HCT116 (cell line): ENCODE results near the gene WWOX. TPM values are rescaled to one million over a fixed set of nuclear protein-coding genes. Genes with fewer than 3 reads are reported as not detected.

Source experiments
- ATAC-seq: fragments of 200-7000 bp; cut with Tn5 transposase; 2 replicates; pipeline ENCODE4 v1.9.1; 2020; ENCODE audit warnings: mild to moderate bottlenecking, moderate library complexity
- BruUV-seq: library from RNA; stranded (reverse); fragments of 400-500 nt; replicated peaks from 2 replicates; lab custom pipeline; 2021; lab: Mats Ljungman, UMichigan
- CTCF ChIA-PET: fragments of 300-600 bp; sonication (Branson Sonifier 250); formaldehyde crosslinking; loops from one replicate; lab custom pipeline; 2021; ENCODE audit warnings: antibody characterized with exemption; lab: Charles Lee
- POLR2A ChIA-PET: fragments of 300-600, 350-600 bp; sonication (Branson Sonifier 250); formaldehyde crosslinking; loops from one replicate; lab custom pipeline; 2021; ENCODE audit warnings: antibody characterized with exemption; lab: Charles Lee
- RAD21 ChIA-PET, 2 experiments: fragments of 300-600 bp; sonication (Branson Sonifier 250); formaldehyde crosslinking; loops; one replicate each; lab custom pipeline; 2023; ENCODE audit warnings: low total read pairs in 2 of 2; ENCODE audit not compliant: uncharacterized antibody in 2 of 2, unreplicated experiment in 2 of 2, low non-redundant PET in 1 of 2; lab: Charles Lee
- DNase-seq: peaks from one replicate; pipeline ENCODE4 v3.0.0-alpha.2; 2010; ENCODE audit warnings: low read depth, low spot score
- H2AFZ ChIP-seq: fragments of 200-600 bp; shearing (Covaris generic), sonication (generic); 2 replicates; pipeline ENCODE4 v1.6.1; 2017; ENCODE audit warnings: low read depth, mixed run types, mixed read lengths, antibody characterized with exemption, low read length; ENCODE audit not compliant: poor library complexity, severe bottlenecking
- H3K27ac ChIP-seq: 2 replicates; pipeline ENCODE4 v1.5.1; 2012; ENCODE audit warnings: low read depth, low read length
- H3K27me3 ChIP-seq: fragments of 200-600 bp; sonication (generic); 2 replicates; pipeline ENCODE4 v1.6.1; 2016; ENCODE audit warnings: mixed run types, low read length, mixed read lengths; ENCODE audit not compliant: insufficient read depth
- H3K36me3 ChIP-seq, 2 experiments: fragments of 200-500 bp in 1 of 2; fragments of 200-600 bp in 1 of 2; sonication (Bioruptor generic) in 1 of 2; sonication (generic) in 1 of 2; 2 replicates each; pipeline versions ENCODE4 v1.5.1 to v1.6.1; 2014 to 2016; ENCODE audit warnings: low read length in 2 of 2, inconsistent platforms in 1 of 2, mixed read lengths in 1 of 2, mixed run types in 1 of 2; ENCODE audit not compliant: insufficient read depth in 2 of 2, control insufficient read depth in 1 of 2
- H3K4me1 ChIP-seq, 2 experiments: fragments of 200-600 bp in 1 of 2; sonication (generic) in 1 of 2; 2 replicates each; pipeline versions ENCODE4 v1.5.1 to v1.6.1; 2012 to 2017; ENCODE audit warnings: low read length in 2 of 2, inconsistent platforms in 1 of 2, mild to moderate bottlenecking in 1 of 2, mixed read lengths in 1 of 2, mixed run types in 1 of 2, moderate library complexity in 1 of 2; ENCODE audit not compliant: insufficient read depth in 2 of 2, control insufficient read depth in 1 of 2
- H3K4me2 ChIP-seq: fragments of 200-600 bp; sonication (generic); 2 replicates; pipeline ENCODE4 v1.6.1; 2017; ENCODE audit warnings: mixed run types, low read length, mixed read lengths
- H3K4me3 ChIP-seq, 2 experiments: fragments of 200-600 bp in 1 of 2; sonication (generic) in 1 of 2; replicated peaks in 1 of 2; 2 replicates each; pipeline ENCODE4 v1.5.1; 2011 to 2016; ENCODE audit warnings: low read length in 2 of 2, control low read depth in 1 of 2, low read depth in 1 of 2, mild to moderate bottlenecking in 1 of 2, mixed read lengths in 1 of 2, mixed run types in 1 of 2
- H3K79me2 ChIP-seq: fragments of 200-600 bp; sonication (generic); 2 replicates; pipeline ENCODE4 v1.6.1; 2017; ENCODE audit warnings: mild to moderate bottlenecking, mixed run types, low read length, moderate library complexity, mixed read lengths; ENCODE audit not compliant: insufficient read depth
- H3K9ac ChIP-seq: fragments of 200-600 bp; sonication (generic); 2 replicates; pipeline ENCODE4 v1.6.1; 2016; ENCODE audit warnings: low read length, mixed read lengths
- H3K9me2 ChIP-seq: fragments of 200-600 bp; sonication (generic), shearing (Covaris generic); 2 replicates; pipeline ENCODE4 v1.6.1; 2017; ENCODE audit warnings: mixed run types, mild to moderate bottlenecking, moderate library complexity; ENCODE audit not compliant: insufficient read depth
- H3K9me3 ChIP-seq, 2 experiments: fragments of 200-500 bp in 1 of 2; fragments of 200-600 bp in 1 of 2; sonication (Bioruptor generic) in 1 of 2; sonication (generic) in 1 of 2; 2 replicates each; pipeline ENCODE4 v1.6.1; 2014 to 2017; ENCODE audit warnings: low read length in 2 of 2, mixed read lengths in 2 of 2, inconsistent platforms in 1 of 2, low read depth in 1 of 2, mild to moderate bottlenecking in 1 of 2, mixed run types in 1 of 2, moderate library complexity in 1 of 2; ENCODE audit not compliant: control insufficient read depth in 1 of 2, insufficient read depth in 1 of 2
- H4K20me1 ChIP-seq: fragments of 200-600 bp; sonication (generic), shearing (Covaris generic); 2 replicates; pipeline ENCODE4 v1.6.1; 2017; ENCODE audit warnings: mixed run types, mild to moderate bottlenecking, moderate library complexity; ENCODE audit not compliant: insufficient read depth
- CBX3 ChIP-seq: IDR thresholded peaks from 2 replicates; pipeline ENCODE4 v1.6.1; 2012; ENCODE audit warnings: low read depth
- CEBPB ChIP-seq: IDR thresholded peaks from 2 replicates; pipeline ENCODE4 v1.6.1; 2012; ENCODE audit warnings: low read depth
- ELF1 ChIP-seq: IDR thresholded peaks from 2 replicates; pipeline ENCODE4 v1.6.1; 2012; ENCODE audit warnings: low read depth, borderline replicate concordance
- EZH2phosphoT487 ChIP-seq: fragments of 200-600 bp; IDR thresholded peaks from 2 replicates; pipeline ENCODE4 v1.6.1; 2018; ENCODE audit warnings: antibody characterized with exemption, borderline replicate concordance
- POLR2AphosphoS5 ChIP-seq: IDR thresholded peaks from 2 replicates; pipeline ENCODE4 v1.6.1; 2011; ENCODE audit warnings: mild to moderate bottlenecking, low read depth, low read length, moderate library complexity
- RAD21 ChIP-seq: IDR thresholded peaks from 2 replicates; pipeline ENCODE4 v1.6.1; 2012; ENCODE audit warnings: low read depth, mild to moderate bottlenecking
- SIN3A ChIP-seq: IDR thresholded peaks from 2 replicates; pipeline ENCODE4 v1.6.1; 2012; ENCODE audit warnings: low read depth
- ZFX ChIP-seq: fragments of 450-650 bp; IDR thresholded peaks from 2 replicates; pipeline ENCODE4 v1.6.1; 2017
- intact Hi-C: fragments of 100-400 bp; cut with micrococcal nuclease; formaldehyde crosslinking; loops from 2 replicates; pipeline ENCODE4 v1.10.0; 2022
- total RNA-seq: library from RNA; stranded (reverse); gene quantifications from one replicate; pipeline ENCODE4 v1.2.1, GENCODE V29; 2021; ENCODE audit not compliant: unreplicated experiment
- TF ChIP-seq, protein P1 (sequence below), 3 experiments: fragments of 200-600 bp in 1 of 3; sonication (generic) in 1 of 3; IDR thresholded peaks in 2 of 3; conservative IDR thresholded peaks in 1 of 3; 2 replicates each; pipeline ENCODE4 v1.5.1; 2012 to 2017; ENCODE audit warnings: low read depth in 2 of 3, low read length in 2 of 3, antibody characterized with exemption in 1 of 3, borderline replicate concordance in 1 of 3, control low read depth in 1 of 3, mild to moderate bottlenecking in 1 of 3, mixed read lengths in 1 of 3, mixed run types in 1 of 3, moderate library complexity in 1 of 3; ENCODE audit not compliant: insufficient read depth in 1 of 3
- TF ChIP-seq, protein P2 (sequence below): IDR thresholded peaks from 2 replicates; pipeline ENCODE4 v1.6.1; 2012

Gene WWOX
- total RNA-seq, 1 experiment from 2014 or later, result 13.7 TPM

DNA sequence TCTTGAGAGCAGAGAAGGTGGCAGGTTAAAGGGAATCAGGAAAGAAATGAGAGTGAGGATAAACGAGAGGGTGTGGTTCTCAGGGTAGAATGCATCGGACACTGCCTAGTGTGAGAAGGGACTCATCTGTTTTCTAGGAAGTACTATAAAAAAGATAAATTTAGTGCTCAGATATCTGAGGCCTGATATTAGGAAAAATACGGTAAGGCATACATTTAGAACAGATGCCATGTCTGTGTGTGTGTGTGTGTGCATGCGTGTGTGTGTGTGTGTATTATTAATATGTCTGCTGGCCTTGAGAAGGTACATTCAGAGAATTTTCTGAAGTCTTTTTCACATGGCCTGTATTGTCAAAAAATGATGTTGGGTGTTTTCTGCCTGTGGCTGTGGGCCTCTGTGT lies 1086.3 kb downstream of the WWOX start:
- CTCF ChIA-PET, result no interaction called here
- Histone ChIP-seq H3K9ac (no peak overlapping the region), H3K9me3 (peaks cover 18% of the 10 kb centered on the region in 2 experiments; a peak in 2 of 4 replicates), H3K9me2 (no peaks in the 10 kb centered on the region), H4K20me1 (no peaks in the 10 kb centered on the region), H3K27ac (no peak overlapping the region), H2AFZ (no peak overlapping the region), H3K27me3 (no peaks in the 10 kb centered on the region), H3K36me3 (no peaks in the 10 kb centered on the region), H3K4me3 (no peak overlapping the region), H3K4me2 (no peak overlapping the region), H3K4me1 (no peaks in the 10 kb centered on the region), H3K79me2 (no peaks in the 10 kb centered on the region)
- POLR2A ChIA-PET, result no interaction called here
- RAD21 ChIA-PET, result no interaction called here
- ATAC-seq, result no peak
- no peak for DNase-seq
- intact Hi-C loops, result no loop called here
- BruUV-seq, result no TSS peak
- TF ChIP-seq ELF1, result no peak
- TF ChIP-seq CEBPB, result no peak
- no peak for TF ChIP-seq POLR2AphosphoS5
- TF ChIP-seq CBX3, result no peak
- TF ChIP-seq, protein P1, sequence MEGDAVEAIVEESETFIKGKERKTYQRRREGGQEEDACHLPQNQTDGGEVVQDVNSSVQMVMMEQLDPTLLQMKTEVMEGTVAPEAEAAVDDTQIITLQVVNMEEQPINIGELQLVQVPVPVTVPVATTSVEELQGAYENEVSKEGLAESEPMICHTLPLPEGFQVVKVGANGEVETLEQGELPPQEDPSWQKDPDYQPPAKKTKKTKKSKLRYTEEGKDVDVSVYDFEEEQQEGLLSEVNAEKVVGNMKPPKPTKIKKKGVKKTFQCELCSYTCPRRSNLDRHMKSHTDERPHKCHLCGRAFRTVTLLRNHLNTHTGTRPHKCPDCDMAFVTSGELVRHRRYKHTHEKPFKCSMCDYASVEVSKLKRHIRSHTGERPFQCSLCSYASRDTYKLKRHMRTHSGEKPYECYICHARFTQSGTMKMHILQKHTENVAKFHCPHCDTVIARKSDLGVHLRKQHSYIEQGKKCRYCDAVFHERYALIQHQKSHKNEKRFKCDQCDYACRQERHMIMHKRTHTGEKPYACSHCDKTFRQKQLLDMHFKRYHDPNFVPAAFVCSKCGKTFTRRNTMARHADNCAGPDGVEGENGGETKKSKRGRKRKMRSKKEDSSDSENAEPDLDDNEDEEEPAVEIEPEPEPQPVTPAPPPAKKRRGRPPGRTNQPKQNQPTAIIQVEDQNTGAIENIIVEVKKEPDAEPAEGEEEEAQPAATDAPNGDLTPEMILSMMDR (IDR thresholded peaks at IDR 0.05 in 2 of 3, conservative IDR thresholded peaks at IDR 0.05 in 1 of 3; ENCODE audit: borderline replicate concordance in 1 of 3, insufficient read depth in 1 of 3, low read depth in 2 of 3, low read length in 2 of 3), result no peak
- TF ChIP-seq, protein P2, sequence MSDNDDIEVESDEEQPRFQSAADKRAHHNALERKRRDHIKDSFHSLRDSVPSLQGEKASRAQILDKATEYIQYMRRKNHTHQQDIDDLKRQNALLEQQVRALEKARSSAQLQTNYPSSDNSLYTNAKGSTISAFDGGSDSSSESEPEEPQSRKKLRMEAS, result no peak
- no peak for TF ChIP-seq RAD21

DNA sequence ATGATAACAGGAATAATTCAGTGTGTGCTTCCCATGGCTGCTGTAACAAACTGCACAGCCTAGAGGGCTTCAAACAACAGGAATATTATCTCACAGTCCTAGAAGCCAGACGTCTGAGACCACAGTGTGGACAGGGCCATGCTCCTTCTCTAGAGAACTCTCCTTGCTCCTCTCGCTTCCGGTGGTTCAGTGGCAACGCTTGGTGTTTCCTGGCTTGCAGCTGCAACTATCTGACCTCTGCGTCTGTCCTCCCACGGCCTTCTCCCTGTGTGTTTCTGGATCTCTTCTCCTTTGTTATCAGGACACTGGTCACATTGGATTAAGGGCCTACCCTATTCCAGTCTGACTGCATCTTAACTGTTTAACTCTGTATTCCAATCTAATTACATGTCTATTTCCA lies 1086.7 kb downstream of the WWOX start:
- Histone ChIP-seq H3K4me2 (no peak overlapping the region), H3K9me2 (no peaks in the 10 kb centered on the region), H3K9ac (no peak overlapping the region), H4K20me1 (no peaks in the 10 kb centered on the region), H3K4me1 (no peaks in the 10 kb centered on the region), H2AFZ (no peak overlapping the region), H3K9me3 (peaks cover 18% of the 10 kb centered on the region in 2 experiments; a peak in 2 of 4 replicates), H3K4me3 (no peak overlapping the region), H3K27ac (no peak overlapping the region), H3K27me3 (no peaks in the 10 kb centered on the region), H3K36me3 (no peaks in the 10 kb centered on the region), H3K79me2 (no peaks in the 10 kb centered on the region)
- ATAC-seq (no peak), DNase-seq (no peak)
- intact Hi-C loops, result no loop called here
- TF ChIP-seq EZH2phosphoT487, result no peak
- TF ChIP-seq, protein P1 (IDR thresholded peaks at IDR 0.05 in 2 of 3, conservative IDR thresholded peaks at IDR 0.05 in 1 of 3; ENCODE audit: borderline replicate concordance in 1 of 3, insufficient read depth in 1 of 3, low read depth in 2 of 3, low read length in 2 of 3), result no peak
- TF ChIP-seq ZFX, result no peak
- TF ChIP-seq SIN3A, result no peak
- ChIA-PET POLR2A (no interaction called here), CTCF (no interaction called here), RAD21 (no interaction called here)
- no TSS peak for BruUV-seq
